HG03060 (cell line): ENCODE results near the gene FZD2.
"Not testable (repeated sequence)": the region's sequence is repeated elsewhere in the genome, so short reads cannot be mapped to it uniquely, and the experiment has no call there.

Source experiments
- ATAC-seq: cut with Tn5 transposase; IDR thresholded peaks from one replicate; pipeline ENCODE4 v1.9.1; 2021; ENCODE audit warnings: low read depth, moderate number of reproducible peaks; ENCODE audit not compliant: unreplicated experiment

Gene FZD2

GRCh38 chr17:44556832-44557606 lies at the start of gene FZD2:
FZD2 (plus strand) TSS chr17:44557484; CDS start chr17:44557689, 205 bp downstream.
- ATAC-seq: no peak

GRCh38 chr17:44511241-44512134 lies 45.8 kb upstream of the FZD2 start:
- not testable (repeated sequence) for ATAC-seq

GRCh38 chr17:44518032-44518431 lies 39.3 kb upstream of the FZD2 start:
- no peak for ATAC-seq

- ATAC-seq: no peak
Observed at GRCh38 chr17:44522883-44523671, 34.2 kb upstream of the FZD2 start.

GRCh38 chr17:44523672-44523972 lies 33.7 kb upstream of the FZD2 start:
- no peak for ATAC-seq

GRCh38 chr17:44527102-44527501 lies 30.2 kb upstream of the FZD2 start:
- no peak for ATAC-seq

GRCh38 chr17:44527954-44528353 lies 29.3 kb upstream of the FZD2 start:
- ATAC-seq: no peak

GRCh38 chr17:44529864-44530263 lies 27.4 kb upstream of the FZD2 start:
- no peak for ATAC-seq

- no peak for ATAC-seq
Observed at GRCh38 chr17:44530896-44531418, 26.3 kb upstream of the FZD2 start.

GRCh38 chr17:44533533-44534246 lies 23.6 kb upstream of the FZD2 start:
- ATAC-seq: no peak

GRCh38 chr17:44536090-44536953 lies 21.0 kb upstream of the FZD2 start:
- ATAC-seq: no peak

GRCh38 chr17:44537922-44538321 lies 19.4 kb upstream of the FZD2 start:
- not testable (repeated sequence) for ATAC-seq

GRCh38 chr17:44539673-44540072 lies 17.6 kb upstream of the FZD2 start:
- no peak for ATAC-seq

- ATAC-seq: no peak
Observed at GRCh38 chr17:44540246-44541084, 16.8 kb upstream of the FZD2 start.

- ATAC-seq: no peak
Observed at GRCh38 chr17:44541884-44542581, 15.3 kb upstream of the FZD2 start.

GRCh38 chr17:44543213-44543904 lies 13.9 kb upstream of the FZD2 start:
- no peak for ATAC-seq

GRCh38 chr17:44543905-44544523 lies 13.3 kb upstream of the FZD2 start:
- no peak for ATAC-seq
